DMS 273 treated with DMSO at 0.1 percent for 48 hours (cell line): Measurements from ENCODE around the gene BMPR2.
"Not testable (repeated sequence)": the region's sequence is repeated elsewhere in the genome, so short reads cannot be mapped to it uniquely, and the experiment has no call there.

Experiments used
- DNase-seq: peaks from one replicate; lab custom pipeline; 2025; lab: John Stamatoyannopoulos, UW

BMPR2 gene

GRCh38 chr2:202375609-202376408 lies at the start of gene BMPR2:
Gene BMPR2, plus strand, starts transcription at chr2:202376327. Its CDS starts 1,148 bp downstream, at chr2:202377475.
- DNase-seq = peak; percentile 78

GRCh38 chr2:202327858-202328257 lies 48.3 kb upstream of the BMPR2 start:
- no peak for DNase-seq

- no peak for DNase-seq
Observed at GRCh38 chr2:202335791-202336467, 40.2 kb upstream of the BMPR2 start.

GRCh38 chr2:202337151-202337550 lies 39.0 kb upstream of the BMPR2 start:
- no peak for DNase-seq

GRCh38 chr2:202337706-202338346 lies 38.3 kb upstream of the BMPR2 start:
- no peak for DNase-seq

GRCh38 chr2:202339071-202339870 lies 36.9 kb upstream of the BMPR2 start:
- no peak for DNase-seq

- DNase-seq = no peak
Observed at GRCh38 chr2:202344178-202344577, 31.9 kb upstream of the BMPR2 start.

- no peak for DNase-seq
Observed at GRCh38 chr2:202346180-202346579, 29.9 kb upstream of the BMPR2 start.

GRCh38 chr2:202353430-202353829 lies 22.7 kb upstream of the BMPR2 start:
- DNase-seq = no peak

GRCh38 chr2:202355993-202356505 lies 20.1 kb upstream of the BMPR2 start:
- no peak for DNase-seq

GRCh38 chr2:202358924-202359323 lies 17.2 kb upstream of the BMPR2 start:
- not testable (repeated sequence) for DNase-seq

GRCh38 chr2:202360646-202361045 lies 15.5 kb upstream of the BMPR2 start:
- no peak for DNase-seq

- no peak for DNase-seq
Observed at GRCh38 chr2:202361108-202361507, 15.0 kb upstream of the BMPR2 start.

GRCh38 chr2:202373490-202373889 lies 2.6 kb upstream of the BMPR2 start:
- DNase-seq = no peak

GRCh38 chr2:202374383-202374782 lies 1.7 kb upstream of the BMPR2 start:
- not testable (repeated sequence) for DNase-seq

GRCh38 chr2:202375033-202375608 lies 1.0 kb upstream of the BMPR2 start:
- DNase-seq = no peak

GRCh38 chr2:202376460-202377206 lies 506 bp downstream of the BMPR2 start:
- no peak for DNase-seq

GRCh38 chr2:202377207-202377761 lies 1.2 kb downstream of the BMPR2 start:
- no peak for DNase-seq

- DNase-seq = no peak
Observed at GRCh38 chr2:202378001-202378400, 1.9 kb downstream of the BMPR2 start.

- peak; percentile 64 for DNase-seq
Observed at GRCh38 chr2:202378662-202379358, 2.7 kb downstream of the BMPR2 start.
